Measurements from ENCODE around the gene PTCH1.

DNA sequence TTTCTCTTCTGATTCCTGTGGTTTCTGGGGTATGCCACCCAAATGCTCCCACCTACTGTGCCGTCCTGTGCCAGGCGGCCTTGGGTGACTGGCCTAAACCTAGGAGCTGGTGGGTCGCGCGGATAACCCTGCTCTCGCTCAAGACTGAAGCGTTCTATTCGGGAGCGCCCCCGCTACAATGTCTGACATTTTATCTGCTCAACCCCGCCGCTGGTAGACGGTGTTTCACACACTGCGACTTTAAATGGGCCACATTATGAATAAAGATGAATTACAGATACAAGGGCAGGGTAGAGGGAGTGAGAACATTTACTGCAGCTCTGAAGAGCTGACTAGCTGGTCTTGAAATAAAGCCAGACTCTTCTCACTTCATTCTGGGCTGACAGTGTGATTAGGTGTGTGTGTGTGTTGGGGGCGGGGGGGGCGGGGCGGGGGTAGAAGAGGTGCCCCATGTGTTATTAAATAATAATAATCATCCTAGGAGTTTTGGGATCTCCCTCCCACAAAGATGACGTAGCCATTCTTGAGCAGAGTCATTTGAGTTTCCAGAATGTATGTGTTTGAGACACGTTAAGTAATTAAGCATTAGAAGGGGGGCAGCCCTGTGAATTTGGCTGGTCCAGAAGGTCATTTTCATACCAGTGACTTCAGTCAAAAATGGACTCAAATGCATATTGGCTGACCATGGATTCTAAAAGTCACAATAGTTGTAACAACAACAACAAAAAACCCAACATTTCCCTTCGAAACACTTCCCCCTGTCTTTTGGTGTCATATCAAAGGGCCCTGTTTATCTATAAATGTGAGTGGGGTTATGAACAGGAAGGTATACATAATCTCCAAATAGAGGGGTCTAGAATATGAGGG lies 1.0 kb upstream of the PTCH1 start:
- TF ChIP-seq, protein P1, sequence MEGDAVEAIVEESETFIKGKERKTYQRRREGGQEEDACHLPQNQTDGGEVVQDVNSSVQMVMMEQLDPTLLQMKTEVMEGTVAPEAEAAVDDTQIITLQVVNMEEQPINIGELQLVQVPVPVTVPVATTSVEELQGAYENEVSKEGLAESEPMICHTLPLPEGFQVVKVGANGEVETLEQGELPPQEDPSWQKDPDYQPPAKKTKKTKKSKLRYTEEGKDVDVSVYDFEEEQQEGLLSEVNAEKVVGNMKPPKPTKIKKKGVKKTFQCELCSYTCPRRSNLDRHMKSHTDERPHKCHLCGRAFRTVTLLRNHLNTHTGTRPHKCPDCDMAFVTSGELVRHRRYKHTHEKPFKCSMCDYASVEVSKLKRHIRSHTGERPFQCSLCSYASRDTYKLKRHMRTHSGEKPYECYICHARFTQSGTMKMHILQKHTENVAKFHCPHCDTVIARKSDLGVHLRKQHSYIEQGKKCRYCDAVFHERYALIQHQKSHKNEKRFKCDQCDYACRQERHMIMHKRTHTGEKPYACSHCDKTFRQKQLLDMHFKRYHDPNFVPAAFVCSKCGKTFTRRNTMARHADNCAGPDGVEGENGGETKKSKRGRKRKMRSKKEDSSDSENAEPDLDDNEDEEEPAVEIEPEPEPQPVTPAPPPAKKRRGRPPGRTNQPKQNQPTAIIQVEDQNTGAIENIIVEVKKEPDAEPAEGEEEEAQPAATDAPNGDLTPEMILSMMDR (IDR thresholded peaks at IDR 0.05; ENCODE audit: borderline replicate concordance, extremely low read depth, low read length, poor library complexity, severe bottlenecking): no peak
- no peak for TF ChIP-seq EZH2 (IDR thresholded peaks at IDR 0.05; ENCODE audit: borderline replicate concordance, low read depth, low read length, severe bottlenecking)
